HG02884 (cell line): Measurements from ENCODE around the gene PPL.

Experiments used
- ATAC-seq: cut with Tn5 transposase; IDR thresholded peaks from one replicate; pipeline ENCODE4 v1.9.1; 2021; ENCODE audit warnings: mild to moderate bottlenecking, moderate library complexity; ENCODE audit not compliant: unreplicated experiment

PPL gene

DNA sequence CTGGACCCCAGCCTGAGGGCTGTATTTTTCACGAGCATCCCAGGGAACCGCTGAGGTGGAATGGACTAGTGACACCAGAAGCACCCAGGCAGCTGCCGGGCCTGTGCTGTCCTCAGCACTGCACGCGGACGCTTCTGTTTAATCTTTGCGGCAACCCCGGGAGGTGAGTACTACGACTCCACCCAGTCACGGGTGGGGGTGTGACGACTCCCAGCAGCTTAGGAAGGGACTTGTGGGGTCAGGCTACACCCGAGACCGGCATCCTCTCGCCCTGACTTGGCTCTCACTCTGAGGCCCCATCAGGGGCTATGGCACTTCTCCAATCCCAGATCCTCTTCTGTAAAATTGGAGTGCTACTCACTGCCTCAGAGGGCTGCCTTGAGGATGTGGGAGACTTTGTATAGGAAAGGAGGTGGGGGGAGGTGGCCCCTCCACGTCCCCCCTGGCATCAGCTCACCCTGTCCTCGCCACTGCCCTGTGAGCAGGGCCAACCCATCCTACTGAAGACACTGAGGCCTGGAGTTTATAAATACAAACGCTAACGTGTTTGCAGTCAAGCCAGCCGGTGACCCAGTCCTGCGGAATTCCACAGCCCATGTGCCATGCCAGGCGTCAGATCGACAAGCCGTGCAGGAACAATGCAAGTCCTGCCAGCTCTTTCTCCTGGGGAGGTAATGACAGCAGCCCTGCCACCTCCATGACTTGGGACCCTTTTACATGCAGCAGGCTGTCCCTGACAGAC is 44.4 kb downstream of the PPL start:
- no peak for ATAC-seq

DNA sequence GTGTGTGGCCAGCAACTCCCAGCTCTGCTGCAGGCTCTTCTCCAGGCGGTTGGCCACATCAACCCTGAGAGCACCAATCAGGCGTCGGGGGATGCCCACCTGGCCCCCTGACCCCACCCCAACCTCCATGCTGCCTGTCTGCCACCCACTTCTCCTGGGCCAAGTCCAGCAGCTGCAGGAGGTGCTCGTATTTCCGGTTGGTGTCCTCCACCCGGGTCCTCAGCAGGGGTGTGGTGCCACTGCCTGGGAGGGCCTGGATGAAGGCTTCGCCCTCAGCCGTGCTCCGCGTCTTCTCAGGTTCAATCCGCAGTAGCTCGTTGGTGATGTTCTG is 45.1 kb downstream of the PPL start:
- no peak for ATAC-seq

DNA sequence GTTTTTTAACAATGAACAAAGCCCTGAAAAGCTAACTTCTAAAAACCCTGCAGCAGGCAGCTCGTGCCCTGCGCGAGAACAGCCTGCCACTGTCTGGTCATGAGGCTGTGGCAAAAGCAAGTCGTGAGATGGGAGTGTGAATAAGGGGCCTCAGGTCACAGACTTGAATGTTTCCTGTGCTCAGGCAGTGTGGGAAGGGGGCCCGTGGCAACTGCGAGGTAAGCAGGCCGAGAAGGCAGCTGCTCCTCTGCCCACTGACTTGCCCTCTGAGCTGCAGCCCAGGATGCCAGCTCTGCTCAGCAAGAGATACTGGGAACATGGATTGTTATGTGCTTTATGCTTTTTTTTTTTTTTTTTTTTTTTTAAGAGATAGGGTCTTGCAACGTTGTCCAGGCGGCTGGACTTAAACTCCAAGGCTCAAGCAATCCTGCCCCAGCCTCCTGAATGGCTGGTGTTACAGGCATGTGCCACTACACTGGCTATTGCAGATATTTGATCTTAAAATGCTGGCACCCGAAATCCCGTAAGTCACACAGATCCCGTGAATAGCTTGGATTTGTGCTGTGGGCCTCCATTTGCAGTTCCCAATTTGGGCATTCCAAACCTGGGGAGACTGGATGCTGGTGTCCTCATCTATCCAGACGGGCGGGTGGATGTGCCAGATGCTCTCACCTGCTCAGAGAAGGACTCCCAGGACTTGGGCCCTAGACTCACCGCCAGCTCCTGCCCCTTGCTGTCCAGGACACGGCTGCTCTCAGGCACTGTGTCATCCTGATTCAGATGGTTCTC is 45.7 kb downstream of the PPL start:
- no peak for ATAC-seq

DNA sequence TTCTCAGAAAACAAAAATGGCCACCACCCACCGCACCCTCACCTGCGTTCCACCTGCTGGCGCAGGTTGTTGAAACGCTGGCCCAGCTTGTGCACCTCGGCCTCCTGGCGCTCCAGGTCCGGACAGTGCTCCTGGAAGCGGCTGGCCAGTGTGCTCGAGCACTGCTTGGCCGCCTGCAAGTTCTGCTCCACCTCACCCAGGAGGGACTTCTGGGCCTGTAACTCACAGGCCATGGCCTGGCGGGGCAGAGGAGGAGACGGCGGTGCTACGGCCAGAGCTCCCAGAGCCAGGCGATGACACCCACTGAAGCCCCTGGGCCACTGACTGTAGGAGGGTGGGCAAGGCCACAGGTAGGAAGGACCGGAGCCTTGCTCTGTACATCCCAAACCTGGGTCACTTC is 46.3 kb downstream of the PPL start:
- no peak for ATAC-seq

DNA sequence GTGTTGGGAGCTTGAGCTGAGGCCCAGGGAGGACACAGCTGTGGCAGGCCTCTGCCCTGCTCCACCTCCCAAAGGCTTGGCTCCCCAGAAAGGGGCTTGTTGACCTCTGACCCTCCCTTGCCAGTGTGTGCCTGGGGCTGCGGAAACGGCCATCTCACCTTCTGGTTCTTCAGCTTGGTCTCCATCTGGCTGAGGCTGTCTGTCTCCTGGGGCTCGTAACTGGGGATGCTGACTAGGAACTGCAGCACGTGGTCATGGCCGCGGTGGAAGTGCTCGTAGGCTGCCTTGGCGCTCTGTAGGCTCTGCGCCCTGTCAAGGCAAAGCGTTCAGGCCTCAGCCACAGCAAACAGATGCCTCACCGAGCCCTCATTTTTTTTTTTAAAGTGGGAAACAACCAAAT is 46.9 kb downstream of the PPL start:
- ATAC-seq: no peak

DNA sequence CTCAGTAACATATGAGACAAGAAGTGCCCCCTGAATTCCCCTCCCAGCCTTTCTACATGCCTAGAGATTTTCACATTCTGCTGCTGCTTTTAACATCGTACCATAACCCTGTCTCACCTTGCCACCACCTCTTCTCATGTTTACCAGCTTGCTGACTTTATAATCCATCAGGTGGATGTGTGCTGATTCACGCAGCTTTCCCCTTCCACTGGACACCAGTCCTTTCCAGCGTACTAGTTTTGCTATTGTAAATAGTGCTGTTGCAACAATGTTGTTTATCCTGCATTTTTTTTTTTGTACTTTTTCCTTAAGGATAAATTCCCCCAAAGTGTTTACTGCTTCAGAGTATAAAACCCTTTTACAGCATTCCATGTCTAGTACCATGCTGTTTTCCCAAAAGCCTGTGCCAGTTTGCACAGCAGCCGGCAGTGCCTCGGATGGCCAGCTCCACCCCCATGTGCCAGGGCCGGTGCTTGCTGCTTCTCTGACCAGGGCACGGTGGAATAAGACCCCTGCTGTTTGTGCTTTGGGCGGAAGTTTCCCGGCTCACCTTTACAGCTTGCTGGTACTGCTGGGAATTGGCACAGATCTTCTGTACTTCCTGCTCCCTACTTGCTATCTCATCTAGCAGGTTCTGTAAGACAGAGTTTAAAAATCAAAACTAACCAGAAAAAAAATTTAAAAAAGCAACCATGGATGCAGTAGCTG is 48.4 kb downstream of the PPL start:
- ATAC-seq: no peak

DNA sequence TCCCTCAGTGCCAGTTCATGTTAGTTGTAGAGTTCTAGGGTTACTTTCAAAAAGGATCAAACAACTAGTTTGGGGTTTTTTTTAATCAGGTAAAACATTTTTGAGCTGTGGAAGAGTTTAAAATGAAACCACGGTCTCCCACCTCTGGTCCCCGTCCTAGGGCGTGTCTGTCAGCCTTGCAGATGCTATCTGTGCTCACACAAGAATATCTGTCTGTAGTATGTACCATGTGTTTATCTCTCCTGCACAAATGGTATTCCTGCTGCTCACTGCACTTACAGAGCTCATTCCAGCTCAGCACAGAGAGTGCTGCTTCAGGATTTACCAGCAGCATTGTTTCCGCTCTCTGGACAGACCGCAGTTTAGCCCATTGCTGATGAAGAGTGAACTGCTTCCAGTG is 50.8 kb downstream of the PPL start:
- ATAC-seq: no peak

DNA sequence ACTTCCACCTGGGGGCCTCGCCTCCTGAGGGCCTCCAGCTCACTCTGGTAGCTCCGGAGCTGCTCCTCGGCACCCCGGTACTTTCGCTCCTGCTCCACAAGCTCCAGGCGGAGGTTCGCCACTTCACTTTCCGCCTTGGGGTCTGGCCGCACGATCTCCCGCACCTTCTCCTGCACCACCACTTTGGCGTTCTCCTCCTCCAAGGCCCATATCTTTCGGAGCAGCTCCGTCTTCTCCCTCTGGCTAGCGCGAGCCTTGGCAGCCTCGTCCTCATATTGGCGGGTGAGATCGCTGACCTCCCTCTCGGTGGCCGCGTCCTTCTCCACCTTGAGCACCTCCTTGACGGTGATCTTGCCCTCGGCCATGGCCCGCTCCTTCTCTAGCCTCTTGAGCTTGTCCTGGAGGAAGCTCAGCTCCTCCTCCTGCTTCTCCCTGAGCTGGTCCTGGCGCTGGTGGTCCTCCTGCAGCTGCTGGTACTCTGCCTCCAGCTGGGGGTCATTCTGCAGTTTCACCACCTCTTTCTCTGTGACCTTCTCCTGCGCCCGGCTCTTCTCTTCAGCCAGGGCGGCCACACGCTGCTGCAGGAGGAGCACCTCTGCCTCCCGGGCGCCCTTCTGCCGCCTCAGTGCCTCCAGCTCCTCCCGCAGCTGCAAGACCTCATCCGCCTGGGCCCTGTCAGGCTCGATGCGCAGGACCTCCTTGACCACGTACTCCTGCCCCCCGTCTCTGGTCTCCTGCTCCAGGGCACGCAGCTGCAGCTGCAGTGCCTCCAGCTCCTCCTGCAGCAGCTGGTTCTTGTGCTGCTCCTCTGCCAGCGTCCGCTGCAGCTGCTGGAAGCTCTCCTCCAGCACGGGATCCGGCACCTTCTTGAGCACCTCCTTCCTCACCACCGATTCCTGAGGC is 51.7 kb downstream of the PPL start:
- no peak for ATAC-seq

DNA sequence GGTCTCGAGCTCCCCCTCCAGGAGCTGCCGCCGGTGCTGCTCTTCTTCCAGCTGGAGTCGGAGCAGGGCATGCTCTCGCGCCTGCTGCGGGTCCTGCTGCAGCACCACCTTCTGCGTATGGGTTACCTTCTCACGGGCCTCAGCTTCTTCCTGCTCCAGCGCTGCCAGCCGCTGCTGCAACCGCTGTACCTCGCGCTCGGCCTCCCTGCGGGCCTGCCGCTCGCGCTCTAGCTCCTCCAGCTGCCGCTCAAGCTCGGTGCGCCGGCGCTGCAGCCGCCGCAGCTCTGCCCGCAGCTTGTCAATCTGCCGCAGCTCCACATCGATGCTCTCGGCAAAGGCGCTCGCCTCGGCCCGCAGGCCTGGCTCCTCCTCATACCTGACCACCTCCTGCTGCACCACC is 52.7 kb downstream of the PPL start:
- no peak for ATAC-seq

DNA sequence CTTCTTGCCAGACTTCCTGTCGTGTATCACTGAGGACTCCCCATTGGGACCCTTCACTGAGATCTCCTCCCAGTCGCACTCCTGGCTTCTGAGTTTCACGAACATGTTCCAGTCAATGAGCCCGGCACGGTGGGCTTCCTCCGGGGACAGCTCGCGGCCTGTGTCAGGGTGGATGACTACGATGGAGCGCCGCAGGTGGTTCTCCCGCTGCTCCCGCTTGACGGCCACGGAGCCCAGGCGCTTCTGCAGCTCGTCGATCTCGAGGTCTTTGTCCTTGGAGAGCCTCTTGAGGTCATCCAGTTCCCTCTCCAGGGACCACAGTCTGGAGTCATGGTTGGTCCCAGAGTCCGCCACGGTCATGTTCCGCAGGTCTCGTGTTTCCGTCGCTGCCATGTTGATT is 53.4 kb downstream of the PPL start:
- ATAC-seq: no peak

DNA sequence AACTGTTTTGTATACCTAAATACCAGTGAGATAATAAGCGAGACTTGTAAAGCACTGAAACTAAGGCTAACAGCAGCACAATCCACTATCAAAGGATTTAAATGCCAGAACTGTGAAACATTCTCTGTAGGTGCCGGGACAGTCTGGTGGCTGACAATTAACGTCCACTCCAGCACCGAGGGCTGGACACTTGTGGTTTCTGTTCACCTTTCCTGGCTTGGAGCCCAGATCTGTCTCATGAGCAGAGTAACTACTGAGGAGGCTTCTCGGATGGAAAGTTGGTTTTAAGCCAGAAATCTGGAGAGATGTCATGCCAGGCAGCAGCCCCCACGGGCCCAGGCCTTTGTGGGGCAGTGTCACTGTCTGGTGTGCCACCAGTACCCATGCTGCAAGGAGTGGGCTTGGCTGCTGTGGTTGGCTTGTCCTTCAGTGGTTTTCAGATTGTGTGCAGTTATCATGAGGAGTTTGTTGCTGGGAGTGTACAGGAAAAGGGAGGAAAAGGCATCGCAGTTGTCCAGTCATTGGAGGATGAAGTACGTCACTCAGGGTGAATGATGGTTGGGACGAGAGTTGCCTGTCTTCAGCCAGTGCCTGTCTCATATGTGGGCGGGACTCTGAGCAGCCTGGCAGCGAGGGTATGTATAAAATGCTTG is 54.2 kb downstream of the PPL start:
- no peak for ATAC-seq

DNA sequence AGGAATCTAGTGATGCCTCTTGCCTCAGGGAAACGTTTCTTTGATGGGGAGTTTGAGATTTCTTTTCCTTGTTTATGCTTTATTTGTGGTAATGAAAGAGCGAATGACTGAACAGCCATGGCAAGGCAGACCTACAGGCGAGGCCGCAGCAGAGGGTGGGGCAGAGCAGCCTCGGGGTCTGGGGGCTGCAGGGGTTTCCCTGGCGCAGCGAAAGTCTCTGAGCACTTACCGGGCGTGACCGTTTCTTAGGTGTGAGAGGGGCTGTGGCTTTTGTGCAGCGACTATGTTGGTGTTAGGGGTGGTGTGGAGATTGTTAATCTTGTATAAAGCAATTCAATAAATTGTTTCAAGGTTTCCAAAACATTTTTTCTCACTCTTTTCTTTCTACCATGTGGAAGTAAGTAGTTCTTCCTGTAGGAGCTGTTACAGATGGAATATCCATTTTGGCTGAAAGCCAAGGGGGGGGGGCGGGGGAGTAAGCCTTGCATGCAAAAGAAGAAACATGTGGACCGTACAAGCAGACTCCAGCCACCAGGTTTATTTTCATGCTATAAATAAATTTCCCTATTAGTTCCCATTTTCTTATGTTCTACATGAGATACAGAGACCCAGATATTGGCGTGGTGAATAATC is 54.8 kb downstream of the PPL start:
- no peak for ATAC-seq

DNA sequence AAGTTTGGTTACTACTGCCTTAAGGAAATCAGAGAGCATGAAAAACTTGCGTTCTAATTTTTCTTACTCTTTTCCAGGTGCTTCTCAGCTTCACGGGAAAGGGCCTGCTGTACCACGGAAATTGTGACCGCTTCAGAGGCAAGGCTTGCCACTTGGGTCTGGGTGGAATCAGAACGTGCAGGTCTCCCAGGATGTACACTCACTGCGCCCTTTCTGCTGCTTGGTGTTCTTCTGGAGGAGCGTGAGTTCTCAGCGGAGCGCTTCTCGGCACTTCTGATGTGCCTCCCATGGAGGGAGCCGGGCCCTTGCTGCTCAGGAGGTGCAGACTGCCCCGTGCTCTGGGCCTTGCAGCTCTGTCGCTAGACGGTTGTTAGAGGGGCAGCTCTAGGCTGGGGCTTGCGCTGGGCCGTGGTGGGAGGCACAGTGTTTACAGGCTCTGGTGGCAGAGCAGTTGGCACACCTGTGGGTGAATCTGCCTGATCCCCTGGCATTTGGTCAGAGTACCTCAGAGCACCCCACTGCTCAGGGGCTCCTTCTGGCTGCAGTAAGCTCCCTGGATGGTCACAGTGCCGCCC is 56.9 kb downstream of the PPL start:
- no peak for ATAC-seq

DNA sequence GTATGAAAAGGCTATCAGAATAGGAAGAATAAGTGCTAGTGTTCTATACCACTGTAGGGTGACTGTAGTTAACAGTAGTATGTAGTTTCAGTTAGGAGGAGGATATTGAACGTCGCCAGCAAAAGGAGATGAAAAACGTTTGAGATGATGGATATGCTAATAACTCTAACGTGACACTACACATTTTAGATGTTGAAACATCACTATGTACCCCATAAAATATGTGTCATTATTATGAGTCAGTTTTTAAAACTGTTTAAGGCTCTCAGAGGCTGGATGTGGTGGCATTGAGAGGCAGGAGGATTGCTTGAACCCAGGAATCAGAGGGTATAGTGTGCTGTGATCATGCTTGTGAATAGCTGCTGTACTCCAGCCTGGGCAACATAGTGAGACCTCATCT is 57.9 kb downstream of the PPL start:
- no peak for ATAC-seq

DNA sequence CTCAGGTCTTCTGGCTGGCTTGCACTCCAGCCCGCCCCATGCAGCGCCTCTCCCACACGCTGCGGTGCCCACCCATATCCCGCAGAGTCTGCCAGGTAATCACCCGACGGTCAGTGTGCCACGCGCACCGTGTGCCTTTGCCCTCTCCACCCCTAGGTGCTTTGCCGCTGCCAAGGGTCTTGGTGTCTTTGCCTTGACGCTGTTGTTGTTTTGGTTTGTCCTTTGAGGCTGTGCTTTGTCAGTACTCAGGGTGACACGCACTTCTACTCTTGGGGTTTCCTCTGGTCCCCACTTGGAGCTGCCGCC is 59.6 kb downstream of the PPL start:
- no peak for ATAC-seq

DNA sequence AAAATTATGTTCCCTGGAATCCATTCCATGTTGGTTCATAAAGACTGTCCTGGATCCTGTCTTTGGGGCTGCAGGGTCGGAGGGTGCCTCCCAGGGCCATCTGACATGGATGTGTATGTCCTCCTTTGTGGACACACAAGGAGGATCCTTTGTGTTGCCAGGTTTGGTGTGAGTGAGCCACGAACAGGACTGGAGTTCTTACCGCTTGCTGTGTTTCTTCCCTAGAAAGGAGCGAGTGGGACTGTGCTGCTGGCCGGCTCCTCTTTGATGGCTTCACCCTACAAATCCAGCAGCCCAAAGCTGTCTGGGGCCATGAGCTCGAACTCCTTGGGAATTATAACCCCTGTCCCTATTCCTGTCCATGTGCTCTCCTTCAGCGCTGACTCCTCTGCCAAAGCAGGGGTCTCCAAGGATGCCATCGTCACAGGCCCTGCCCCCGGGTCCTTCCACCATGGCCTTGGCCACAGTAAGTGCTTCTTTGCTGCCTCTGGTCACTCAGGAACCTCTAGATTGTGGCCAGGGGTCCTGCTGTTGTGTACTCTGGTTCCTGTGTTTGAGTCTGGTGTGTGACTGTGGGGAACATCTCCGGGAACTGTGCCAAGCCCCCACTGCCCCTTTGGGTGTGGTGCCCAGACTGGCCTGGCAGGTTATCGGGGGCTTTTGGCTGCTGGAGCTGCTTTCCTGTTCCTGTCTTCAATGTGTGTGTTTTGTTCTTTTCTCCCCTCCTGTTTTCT is 60.1 kb downstream of the PPL start:
- no peak for ATAC-seq

DNA sequence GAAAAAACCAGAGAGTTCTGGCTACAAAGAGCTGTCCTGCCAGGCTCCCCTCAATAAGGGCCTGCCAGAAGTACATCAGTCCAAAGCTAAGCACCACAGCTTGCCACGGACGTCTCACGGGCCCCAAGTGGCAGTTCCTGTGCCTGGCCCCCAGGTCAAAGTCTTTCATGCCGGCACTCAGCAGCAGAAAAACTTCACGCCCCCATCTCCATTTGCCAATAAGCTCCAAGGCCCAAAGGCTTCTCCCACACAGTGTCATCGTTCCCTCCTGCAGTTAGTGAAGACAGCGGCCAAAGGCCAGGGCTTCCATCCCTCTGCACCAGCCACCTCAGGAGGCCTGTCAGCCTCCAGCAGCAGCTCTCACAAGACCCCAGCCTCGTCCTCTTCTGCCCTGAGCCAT is 62.3 kb downstream of the PPL start:
- no peak for ATAC-seq

DNA sequence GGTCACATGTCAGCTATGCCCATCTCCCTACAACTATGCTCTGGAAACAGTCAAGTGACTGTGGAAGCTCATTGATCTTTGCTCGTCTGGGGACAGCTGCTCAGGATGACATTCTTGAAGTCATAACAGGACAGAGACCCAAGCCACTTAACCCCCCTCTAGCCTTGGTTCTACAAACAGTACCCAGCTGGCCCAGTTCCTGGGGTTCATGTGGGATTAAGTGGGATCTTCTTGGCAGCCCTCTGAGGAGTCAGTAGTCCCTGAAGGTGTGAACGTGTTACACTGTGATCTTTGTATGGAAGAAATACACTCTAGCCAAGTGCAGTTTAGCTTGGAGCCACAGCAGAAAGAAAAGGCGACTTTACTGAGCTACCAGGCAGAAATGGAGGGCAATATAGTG is 63.9 kb downstream of the PPL start:
- no peak for ATAC-seq

DNA sequence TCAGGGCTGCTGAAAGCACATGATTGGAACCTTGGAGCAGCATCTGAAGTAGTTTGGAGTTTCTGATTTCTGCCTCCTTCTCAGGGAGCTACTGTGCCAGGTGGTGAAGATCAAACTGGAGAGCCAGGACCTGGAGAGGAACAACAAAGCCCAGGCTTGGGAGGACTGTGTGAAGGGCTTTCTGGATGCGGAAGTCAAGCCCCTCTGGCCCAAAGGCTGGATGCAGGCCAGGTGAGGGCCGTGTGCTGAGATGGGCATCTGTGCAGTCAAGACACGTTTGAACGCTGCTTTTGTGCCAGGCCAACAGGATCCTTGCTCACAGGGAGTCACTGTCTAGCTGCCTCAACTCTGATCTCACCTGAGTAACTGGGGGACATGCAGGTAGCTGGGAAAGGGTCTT is 65.9 kb downstream of the PPL start:
- no peak for ATAC-seq
